SK-N-SH (cell line): Measurements from ENCODE around the gene STARD3NL. TPM values are rescaled to one million over a fixed set of nuclear protein-coding genes. Genes with fewer than 3 reads are reported as not detected.

ENCODE experiments used
- CTCF ChIA-PET: fragments of 300-600, 350-600 bp; formaldehyde crosslinking; extraction: SDS; loops from one replicate; lab custom pipeline; 2021; lab: Yijun Ruan, JAX
- POLR2A ChIA-PET: fragments of 350-600 bp; sonication (Branson Sonifier 250); formaldehyde crosslinking; extraction: SDS; loops from one replicate; lab custom pipeline; 2020; ENCODE audit warnings: antibody characterized with exemption, inconsistent platforms; lab: Yijun Ruan, JAX
- DNase-seq: peaks from one replicate; pipeline ENCODE4 v3.0.0; 2012
- H2AFZ ChIP-seq: fragments of 200-600 bp; sonication (generic); 2 replicates; pipeline ENCODE4 v1.8.1; 2016; ENCODE audit warnings: antibody characterized with exemption, mild to moderate bottlenecking, low read depth
- H3F3A ChIP-seq: fragments of 200-600 bp; sonication (generic); replicated peaks from 2 replicates; pipeline ENCODE3; 2016; ENCODE audit warnings: antibody characterized with exemption, mild to moderate bottlenecking; ENCODE audit not compliant: insufficient read depth
- H3K27ac ChIP-seq, 2 experiments: fragments of 200-500 bp in 1 of 2; fragments of 200-600 bp in 1 of 2; sonication (Bioruptor generic) in 1 of 2; sonication (generic), shearing (Covaris generic) in 1 of 2; 2 replicates each; pipeline versions ENCODE4 v1.5.1 to v1.6.1; 2014 to 2016; ENCODE audit warnings: low read depth in 2 of 2, inconsistent platforms in 1 of 2, low read length in 1 of 2, mild to moderate bottlenecking in 1 of 2, mixed read lengths in 1 of 2
- H3K27me3 ChIP-seq: fragments of 200-600 bp; sonication (generic), shearing (Covaris generic); 2 replicates; pipeline ENCODE4 v1.6.1; 2016; ENCODE audit warnings: mixed run types; ENCODE audit not compliant: insufficient read depth
- H3K36me3 ChIP-seq, 2 experiments: fragments of 200-500 bp in 1 of 2; fragments of 200-600 bp in 1 of 2; sonication (Bioruptor generic) in 1 of 2; sonication (generic) in 1 of 2; replicated peaks in 1 of 2; 2 replicates each; pipeline versions ENCODE3 to v1.5.1; 2014 to 2016; ENCODE audit warnings: low read length in 1 of 2, mild to moderate bottlenecking in 1 of 2; ENCODE audit not compliant: insufficient read depth in 2 of 2, control insufficient read depth in 1 of 2
- H3K4me1 ChIP-seq, 2 experiments: fragments of 200-500 bp in 1 of 2; fragments of 200-600 bp in 1 of 2; sonication (Bioruptor generic) in 1 of 2; sonication (generic), shearing (Covaris generic) in 1 of 2; 2 replicates each; pipeline versions ENCODE4 v1.5.1 to v1.6.1; 2014 to 2016; ENCODE audit warnings: low read depth in 1 of 2, low read length in 1 of 2, mixed run types in 1 of 2; ENCODE audit not compliant: insufficient read depth in 2 of 2, control insufficient read depth in 1 of 2
- H3K4me2 ChIP-seq: fragments of 200-600 bp; sonication (generic), shearing (Covaris generic); 2 replicates; pipeline ENCODE4 v1.6.1; 2017; ENCODE audit warnings: mixed run types
- H3K4me3 ChIP-seq, 2 experiments: fragments of 200-500 bp in 1 of 2; fragments of 200-600 bp in 1 of 2; sonication (Bioruptor generic) in 1 of 2; sonication (generic), shearing (Covaris generic) in 1 of 2; 2 replicates each; pipeline versions ENCODE4 v1.5.1 to v1.8.1; 2014 to 2016; ENCODE audit warnings: low read depth in 2 of 2, inconsistent platforms in 1 of 2, low read length in 1 of 2, mild to moderate bottlenecking in 1 of 2, mixed read lengths in 1 of 2, moderate library complexity in 1 of 2
- H3K79me2 ChIP-seq: fragments of 200-600 bp; sonication (generic); 2 replicates; pipeline ENCODE4 v1.8.1; 2017; ENCODE audit warnings: mild to moderate bottlenecking; ENCODE audit not compliant: insufficient read depth
- H3K9ac ChIP-seq: fragments of 200-600 bp; sonication (generic); 2 replicates; pipeline ENCODE4 v1.6.1; 2017; ENCODE audit warnings: mixed run types
- H3K9me2 ChIP-seq: fragments of 200-600 bp; sonication (generic); 2 replicates; pipeline ENCODE4 v1.6.1; 2017; ENCODE audit warnings: mixed run types
- H3K9me3 ChIP-seq: fragments of 200-600 bp; sonication (generic); 2 replicates; pipeline ENCODE4 v1.6.1; 2017; ENCODE audit warnings: mixed run types, mild to moderate bottlenecking, moderate library complexity
- H4K20me1 ChIP-seq: fragments of 200-600 bp; sonication (generic); 2 replicates; pipeline ENCODE4 v1.6.1; 2017; ENCODE audit warnings: mild to moderate bottlenecking, mixed run types; ENCODE audit not compliant: insufficient read depth
- ELF1 ChIP-seq: IDR thresholded peaks from 2 replicates; pipeline ENCODE4 v1.4.0; 2012
- EP300 ChIP-seq, 2 experiments: IDR thresholded peaks; 2 replicates each; pipeline versions ENCODE4 v1.4.0 to v1.6.1; 2012; ENCODE audit warnings: borderline replicate concordance in 1 of 2, low read depth in 1 of 2, low read length in 1 of 2
- EZH2phosphoT487 ChIP-seq: fragments of 200-600 bp; sonication (generic); IDR thresholded peaks from 2 replicates; pipeline ENCODE4 v1.6.1; 2017; ENCODE audit warnings: low read depth, mixed run types, mild to moderate bottlenecking, antibody characterized with exemption, moderate library complexity, borderline replicate concordance
- FOXJ3 ChIP-seq: sonication (generic); formaldehyde crosslinking; IDR thresholded peaks from 2 replicates; pipeline ENCODE4 v1.5.1; 2020; ENCODE audit warnings: mild to moderate bottlenecking, missing genetic modification reagents
- FOXM1 ChIP-seq: IDR thresholded peaks from 2 replicates; pipeline ENCODE4 v1.4.0; 2012; ENCODE audit warnings: low read depth, mild to moderate bottlenecking
- JUND ChIP-seq: IDR thresholded peaks from 2 replicates; pipeline ENCODE4 v1.4.0; 2012
- MAX ChIP-seq: IDR thresholded peaks from 2 replicates; pipeline ENCODE4 v1.4.0; 2012; ENCODE audit warnings: low read depth
- REST ChIP-seq: IDR thresholded peaks from 2 replicates; pipeline ENCODE4 v1.6.1; 2012; ENCODE audit warnings: mild to moderate bottlenecking, low read depth, low read length, moderate library complexity
- RFX5 ChIP-seq: IDR thresholded peaks from 2 replicates; pipeline ENCODE4 v1.6.1; 2012; ENCODE audit warnings: mild to moderate bottlenecking, improper control_type of control experiment, low read length
- RXRA ChIP-seq: IDR thresholded peaks from 2 replicates; pipeline ENCODE4 v1.4.0; 2012; ENCODE audit warnings: low read depth, mild to moderate bottlenecking, borderline replicate concordance
- TEAD4 ChIP-seq: IDR thresholded peaks from 2 replicates; pipeline ENCODE4 v1.4.0; 2012; ENCODE audit warnings: mild to moderate bottlenecking, borderline replicate concordance; ENCODE audit not compliant: insufficient read depth
- WGBS: methylation state at CpG from one replicate; pipeline ENCODE4 v1.1.6; 2017; ENCODE audit warnings: low lambda C conversion rate; 5-methylcytosine and 5-hydroxymethylcytosine counted together
- polyA plus RNA-seq, 3 experiments: library from polyadenylated mRNA; depleted of rRNA; stranded (reverse); fragments of >200 nt; gene quantifications; 2 replicates each; pipeline ENCODE4 v1.2.3, GENCODE V29; 2012
- TF ChIP-seq, protein P1 (sequence below): IDR thresholded peaks from 2 replicates; pipeline ENCODE4; 2012
- TF ChIP-seq, protein P2 (sequence below): IDR thresholded peaks from 2 replicates; pipeline ENCODE4 v1.4.0; 2012; ENCODE audit warnings: low read depth, borderline replicate concordance

The STARD3NL gene
- polyA plus RNA-seq, 1 of the 3 experiments (the other 2 are of a cell fraction), result 46.3 TPM

GRCh38 chr7:38276096-38276877, 98.2 kb downstream of the STARD3NL start:
- POLR2A ChIA-PET, result no interaction called here
- Histone ChIP-seq H3K27me3 (no peaks in the 10 kb centered on the region), H3K4me2 (no peak overlapping the region), H3K9ac (no peak overlapping the region), H3K4me1 (no peaks in the 10 kb centered on the region; a peak in 1 of 4 replicates), H3K27ac (no peak overlapping the region), H2AFZ (no peak overlapping the region)
- TF ChIP-seq RFX5, result no peak
- TF ChIP-seq, protein P1, sequence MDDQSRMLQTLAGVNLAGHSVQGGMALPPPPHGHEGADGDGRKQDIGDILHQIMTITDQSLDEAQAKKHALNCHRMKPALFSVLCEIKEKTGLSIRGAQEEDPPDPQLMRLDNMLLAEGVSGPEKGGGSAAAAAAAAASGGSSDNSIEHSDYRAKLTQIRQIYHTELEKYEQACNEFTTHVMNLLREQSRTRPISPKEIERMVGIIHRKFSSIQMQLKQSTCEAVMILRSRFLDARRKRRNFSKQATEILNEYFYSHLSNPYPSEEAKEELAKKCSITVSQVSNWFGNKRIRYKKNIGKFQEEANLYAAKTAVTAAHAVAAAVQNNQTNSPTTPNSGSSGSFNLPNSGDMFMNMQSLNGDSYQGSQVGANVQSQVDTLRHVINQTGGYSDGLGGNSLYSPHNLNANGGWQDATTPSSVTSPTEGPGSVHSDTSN, result no peak
- no peak for TF ChIP-seq RXRA
- no peak for TF ChIP-seq MAX
- TF ChIP-seq FOXM1, result no peak
- TF ChIP-seq TEAD4, result no peak
- TF ChIP-seq EZH2phosphoT487, result no peak
- no peak for TF ChIP-seq REST
- no peak for TF ChIP-seq FOXJ3
- TF ChIP-seq, protein P2, sequence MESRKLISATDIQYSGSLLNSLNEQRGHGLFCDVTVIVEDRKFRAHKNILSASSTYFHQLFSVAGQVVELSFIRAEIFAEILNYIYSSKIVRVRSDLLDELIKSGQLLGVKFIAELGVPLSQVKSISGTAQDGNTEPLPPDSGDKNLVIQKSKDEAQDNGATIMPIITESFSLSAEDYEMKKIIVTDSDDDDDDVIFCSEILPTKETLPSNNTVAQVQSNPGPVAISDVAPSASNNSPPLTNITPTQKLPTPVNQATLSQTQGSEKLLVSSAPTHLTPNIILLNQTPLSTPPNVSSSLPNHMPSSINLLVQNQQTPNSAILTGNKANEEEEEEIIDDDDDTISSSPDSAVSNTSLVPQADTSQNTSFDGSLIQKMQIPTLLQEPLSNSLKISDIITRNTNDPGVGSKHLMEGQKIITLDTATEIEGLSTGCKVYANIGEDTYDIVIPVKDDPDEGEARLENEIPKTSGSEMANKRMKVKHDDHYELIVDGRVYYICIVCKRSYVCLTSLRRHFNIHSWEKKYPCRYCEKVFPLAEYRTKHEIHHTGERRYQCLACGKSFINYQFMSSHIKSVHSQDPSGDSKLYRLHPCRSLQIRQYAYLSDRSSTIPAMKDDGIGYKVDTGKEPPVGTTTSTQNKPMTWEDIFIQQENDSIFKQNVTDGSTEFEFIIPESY, result no peak
- TF ChIP-seq ELF1, result no peak
- TF ChIP-seq EP300 (IDR thresholded peaks at IDR 0.05; ENCODE audit: borderline replicate concordance in 1 of 2, low read depth in 1 of 2, low read length in 1 of 2), result no peak
- no peak for TF ChIP-seq JUND
- TF ChIP-seq, all 33 proteins: peak for 0
- WGBS, result 56% methylated on average over 6 of the region's 6 CpGs
- Histone ChIP-seq H3K9me3 (no peaks in the 10 kb centered on the region), H4K20me1 (no peaks in the 10 kb centered on the region), H3K79me2 (no peaks in the 10 kb centered on the region), H3K36me3 (no peaks in the 10 kb centered on the region), H3K4me3 (no peak overlapping the region), H3F3A (no peaks in the 10 kb centered on the region), H3K9me2 (no peaks in the 10 kb centered on the region)
- CTCF ChIA-PET, result interaction anchor here (0.9 to 1.5 kb wide), 4 partner anchors 36 to 98 kb away, joined by 3 read pairs; no protein-coding TSS in a partner anchor
- DNase-seq, result no peak
